ENCODE measurements around the gene APBA2.
"Not testable (repeated sequence)": the region's sequence is repeated elsewhere in the genome, so short reads cannot be mapped to it uniquely, and the experiment has no call there.

DNA sequence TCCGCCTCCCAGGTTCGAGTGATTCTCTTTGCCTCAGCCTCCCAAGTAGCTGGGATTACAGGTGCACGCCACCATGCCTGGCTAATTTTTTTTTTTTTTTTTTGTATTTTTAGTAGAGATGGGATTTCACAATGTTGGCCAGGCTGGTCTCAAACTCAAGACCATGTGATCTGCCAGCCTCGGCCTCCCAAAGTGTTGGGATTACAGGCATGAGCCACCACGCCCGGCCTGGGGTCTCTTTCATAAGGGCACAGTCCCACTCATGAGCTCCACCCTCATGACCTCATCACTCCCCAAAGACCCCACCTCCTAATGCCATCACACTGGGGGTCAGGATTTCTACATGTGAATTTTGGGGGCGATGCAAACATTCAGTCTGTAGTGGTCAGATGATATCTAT is 159.4 kb downstream of the APBA2 start:
- TF ChIP-seq CTCF, POLR2AphosphoS5 (IDR thresholded peaks at IDR 0.05): not testable (repeated sequence)

All from upper lobe of left lung (tissue), 4 donors.